Measurements from ENCODE around the gene SERTAD3. TPM values are rescaled to one million over a fixed set of nuclear protein-coding genes. Genes with fewer than 3 reads are reported as not detected.
"Not testable (repeated sequence)": the region's sequence is repeated elsewhere in the genome, so short reads cannot be mapped to it uniquely, and the experiment has no call there.

Gene SERTAD3, protein sequence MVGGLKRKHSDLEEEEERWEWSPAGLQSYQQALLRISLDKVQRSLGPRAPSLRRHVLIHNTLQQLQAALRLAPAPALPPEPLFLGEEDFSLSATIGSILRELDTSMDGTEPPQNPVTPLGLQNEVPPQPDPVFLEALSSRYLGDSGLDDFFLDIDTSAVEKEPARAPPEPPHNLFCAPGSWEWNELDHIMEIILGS
- total RNA-seq, result 22.3 and 25.8 TPM in 2 replicates
- long read RNA-seq, transcript SERTAD3-201 (2 exons, 1,734 nt), result major isoform, 8 of 11 reads
- long read RNA-seq, partial matches to known transcripts, result 0 of 11 reads
- long read RNA-seq, other reads (novel, unspliced or antisense), result 3 of 11 reads

DNA sequence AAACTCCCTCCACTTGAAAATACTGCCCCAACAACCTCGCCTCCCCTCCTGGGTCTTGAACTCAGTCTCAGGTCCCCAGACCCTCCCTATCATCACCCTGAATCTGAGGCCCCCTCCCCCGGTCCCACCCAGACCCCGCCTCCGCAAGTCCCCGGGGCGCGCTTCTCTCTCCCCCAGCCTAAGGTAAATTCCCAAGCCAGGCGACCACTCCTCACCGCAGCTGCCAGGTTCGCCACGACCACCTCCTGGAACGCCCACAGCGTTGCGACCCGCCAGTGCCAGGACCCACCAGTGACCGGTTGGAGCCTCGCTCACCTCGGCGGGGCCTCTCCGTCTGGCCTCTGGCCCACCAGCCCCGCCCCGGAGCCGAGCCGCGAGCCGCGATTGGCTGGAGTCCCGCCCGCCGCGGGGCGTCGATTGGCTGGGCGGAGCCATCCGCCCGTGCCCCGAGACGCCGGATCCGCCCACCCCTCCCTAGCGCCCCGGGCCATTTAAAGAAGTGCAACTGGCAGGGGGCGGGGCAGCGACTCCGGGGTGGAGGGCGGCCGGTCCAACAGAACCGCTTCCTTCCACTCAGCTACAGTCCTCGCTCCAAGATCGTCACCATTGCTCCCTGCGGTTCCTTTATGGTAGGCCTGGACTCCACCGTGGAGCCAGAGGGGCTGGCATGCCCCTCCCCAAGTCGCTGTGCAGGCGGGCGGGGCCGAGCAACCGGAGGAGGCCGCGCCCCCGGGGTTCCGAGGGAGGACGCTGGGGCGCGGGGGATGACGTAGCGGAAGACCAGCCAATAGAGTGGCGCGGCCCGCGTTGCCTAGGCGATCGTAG is at the start of gene SERTAD3:
Gene SERTAD3 (minus strand): TSS at position 336 of the 825 bp plus-strand sequence. CDS start 2,255 bp downstream, outside the sequence.
- no peaks in the 10 kb centered on the region for H3K36me3 Mint-ChIP-seq (ENCODE audit: low read depth)
- peak within 1 kb of the TSS; percentile 98 for H3K27ac Mint-ChIP-seq (ENCODE audit: unreplicated experiment)
- DNase-seq (ENCODE audit: low read depth, low spot score), result peak; percentile 96
- TF ChIP-seq CTCF (conservative IDR thresholded peaks at IDR 0.05), result no peak
- peaks cover 2% of the 10 kb centered on the region for H3K27me3 Mint-ChIP-seq (ENCODE audit: low read depth)
- peak within 1 kb of the TSS; percentile 97 for H3K4me3 Mint-ChIP-seq
- no peaks in the 10 kb centered on the region for H3K9me3 Mint-ChIP-seq
- peaks cover 26% of the 10 kb centered on the region for H3K4me1 Mint-ChIP-seq

GRCh38 chr19:40493778-40494177 is 49.6 kb upstream of the SERTAD3 start:
- no peaks in the 10 kb centered on the region for H3K4me1 Mint-ChIP-seq
- no peak for TF ChIP-seq CTCF (conservative IDR thresholded peaks at IDR 0.05)
- H3K4me3 Mint-ChIP-seq, result no peak overlapping the region
- H3K27ac Mint-ChIP-seq (ENCODE audit: unreplicated experiment), result no peak overlapping the region
- H3K27me3 Mint-ChIP-seq (ENCODE audit: low read depth), result peaks cover 48% of the 10 kb centered on the region
- DNase-seq (ENCODE audit: low read depth, low spot score), result no peak
- no peaks in the 10 kb centered on the region for H3K36me3 Mint-ChIP-seq (ENCODE audit: low read depth)
- H3K9me3 Mint-ChIP-seq, result peaks cover 3% of the 10 kb centered on the region

GRCh38 chr19:40492274-40492673 is 48.1 kb upstream of the SERTAD3 start:
- Mint-ChIP-seq H3K9me3 (peaks cover 7% of the 10 kb centered on the region), H3K4me1 (peaks cover 7% of the 10 kb centered on the region), H3K27me3 (ENCODE audit: low read depth) (peaks cover 55% of the 10 kb centered on the region), H3K36me3 (ENCODE audit: low read depth) (peaks cover 2% of the 10 kb centered on the region), H3K4me3 (no peak overlapping the region), H3K27ac (ENCODE audit: unreplicated experiment) (no peak overlapping the region)
- no peak for TF ChIP-seq CTCF (conservative IDR thresholded peaks at IDR 0.05)
- DNase-seq (ENCODE audit: low read depth, low spot score), result no peak

- H3K4me3 Mint-ChIP-seq, result no peak overlapping the region
- H3K4me1 Mint-ChIP-seq, result peaks cover 10% of the 10 kb centered on the region
Measured at GRCh38 chr19:40489882-40490230, 45.7 kb upstream of the SERTAD3 start.

GRCh38 chr19:40486017-40486416 is 41.9 kb upstream of the SERTAD3 start:
- H3K4me3 Mint-ChIP-seq, result no peak overlapping the region
- peaks cover 2% of the 10 kb centered on the region for H3K36me3 Mint-ChIP-seq (ENCODE audit: low read depth)
- H3K27me3 Mint-ChIP-seq (ENCODE audit: low read depth), result peaks cover 43% of the 10 kb centered on the region
- no peak for TF ChIP-seq CTCF (conservative IDR thresholded peaks at IDR 0.05)
- H3K9me3 Mint-ChIP-seq, result peaks cover 4% of the 10 kb centered on the region
- H3K4me1 Mint-ChIP-seq, result peaks cover 10% of the 10 kb centered on the region
- no peak for DNase-seq (ENCODE audit: low read depth, low spot score)
- H3K27ac Mint-ChIP-seq (ENCODE audit: unreplicated experiment), result no peak overlapping the region

More at GRCh38 chr19:40489882-40490230, 45.7 kb upstream of the SERTAD3 start:
- no peak for TF ChIP-seq CTCF (conservative IDR thresholded peaks at IDR 0.05)
- H3K36me3 Mint-ChIP-seq (ENCODE audit: low read depth), result peaks cover 2% of the 10 kb centered on the region
- H3K27ac Mint-ChIP-seq (ENCODE audit: unreplicated experiment), result no peak overlapping the region
- H3K27me3 Mint-ChIP-seq (ENCODE audit: low read depth), result peaks cover 57% of the 10 kb centered on the region
- H3K9me3 Mint-ChIP-seq, result peaks cover 7% of the 10 kb centered on the region
- DNase-seq (ENCODE audit: low read depth, low spot score), result no peak

GRCh38 chr19:40475878-40476644 is 31.9 kb upstream of the SERTAD3 start:
- not testable (repeated sequence) for H3K4me1 Mint-ChIP-seq; H3K4me3 Mint-ChIP-seq; H3K9me3 Mint-ChIP-seq; H3K27ac Mint-ChIP-seq (ENCODE audit: unreplicated experiment); H3K36me3 Mint-ChIP-seq (ENCODE audit: low read depth); DNase-seq (ENCODE audit: low read depth, low spot score)
- peaks cover 21% of the 10 kb centered on the region for H3K27me3 Mint-ChIP-seq (ENCODE audit: low read depth)

Data from neural crest cell (in vitro differentiated cells).